ENCODE results near the gene SEPTIN11. TPM values are rescaled to one million over a fixed set of nuclear protein-coding genes. Genes with fewer than 3 reads are reported as not detected.

The SEPTIN11 gene
- total RNA-seq = 404 and 546 TPM in 2 replicates

GRCh38 chr4:76949276-76950051, at the start of gene SEPTIN11:
TSS of gene SEPTIN11 (plus strand) at chr4:76949752. CDS start at chr4:76949904, 152 bp downstream.

Other genes with a start within 250 kb of the SEPTIN11 start
- gene SOWAHB, start 51.6 kb upstream of the SEPTIN11 start, total RNA-seq = under 0.01 and 0.17 TPM in 2 replicates
- gene CCNI, start 126.2 kb downstream of the SEPTIN11 start, total RNA-seq = 125 and 146 TPM in 2 replicates
- gene CCNG2, start 207.5 kb downstream of the SEPTIN11 start, total RNA-seq = 23.0 and 40.9 TPM in 2 replicates